Chondrocyte (in vitro differentiated cells): ENCODE data around the gene PPP2R5D. TPM values are rescaled to one million over a fixed set of nuclear protein-coding genes. Genes with fewer than 3 reads are reported as not detected.
A peak's percentile ranks its signal among the peaks of the same experiment; 100 is the strongest.

Source experiments
- DNase-seq: peaks from one replicate; pipeline ENCODE4 v3.0.0; 2021; ENCODE audit warnings: mixed read lengths, low spot score
- H3K27ac Mint-ChIP-seq: one replicate; pipeline ENCODE4 v1.8.0; 2021; ENCODE audit warnings: mild to moderate bottlenecking, moderate library complexity, mixed read lengths; ENCODE audit not compliant: unreplicated experiment
- H3K27me3 Mint-ChIP-seq: 2 replicates; pipeline ENCODE4 v1.8.0; 2021; ENCODE audit warnings: low read depth, mixed read lengths
- H3K36me3 Mint-ChIP-seq: 2 replicates; pipeline ENCODE4 v1.8.0; 2021; ENCODE audit warnings: low read depth, mixed read lengths
- H3K4me1 Mint-ChIP-seq: 2 replicates; pipeline ENCODE4 v1.8.0; 2021; ENCODE audit warnings: low read depth, mild to moderate bottlenecking, mixed read lengths
- H3K4me3 Mint-ChIP-seq: one replicate; pipeline ENCODE4 v1.8.0; 2021; ENCODE audit warnings: mild to moderate bottlenecking, moderate library complexity, mixed read lengths; ENCODE audit not compliant: unreplicated experiment
- H3K9me3 Mint-ChIP-seq: 2 replicates; pipeline ENCODE4 v1.8.0; 2021; ENCODE audit warnings: low read depth, mixed read lengths
- total RNA-seq: library from RNA; stranded (reverse); gene quantifications from 3 replicates; pipeline ENCODE4 v1.2.1, GENCODE V29; 2021
- TF ChIP-seq, protein P1 (sequence below): fragments of 200-600 bp; sonication (generic); IDR thresholded peaks from 2 replicates; pipeline ENCODE4 v1.5.0; 2021; ENCODE audit warnings: antibody characterized with exemption, mild to moderate bottlenecking, moderate library complexity

The PPP2R5D gene
- total RNA-seq, 1 donor from 2014 or later = 39.3 TPM

GRCh38 chr6:43021270-43022047 lies 37.1 kb downstream of the PPP2R5D start, which contains the start of gene RRP36:
TSS of gene RRP36 (plus strand) at chr6:43021623. CDS start at chr6:43021655, 32 bp downstream.
- Mint-ChIP-seq H3K9me3 (no peaks in the 10 kb centered on the region), H3K4me1 (peaks cover 33% of the 10 kb centered on the region), H3K27me3 (no peaks in the 10 kb centered on the region), H3K36me3 (peaks cover 21% of the 10 kb centered on the region), H3K27ac (peak within 1 kb of the TSS; percentile 92), H3K4me3 (peak within 1 kb of the TSS; percentile 91)
- TF ChIP-seq, protein P1, sequence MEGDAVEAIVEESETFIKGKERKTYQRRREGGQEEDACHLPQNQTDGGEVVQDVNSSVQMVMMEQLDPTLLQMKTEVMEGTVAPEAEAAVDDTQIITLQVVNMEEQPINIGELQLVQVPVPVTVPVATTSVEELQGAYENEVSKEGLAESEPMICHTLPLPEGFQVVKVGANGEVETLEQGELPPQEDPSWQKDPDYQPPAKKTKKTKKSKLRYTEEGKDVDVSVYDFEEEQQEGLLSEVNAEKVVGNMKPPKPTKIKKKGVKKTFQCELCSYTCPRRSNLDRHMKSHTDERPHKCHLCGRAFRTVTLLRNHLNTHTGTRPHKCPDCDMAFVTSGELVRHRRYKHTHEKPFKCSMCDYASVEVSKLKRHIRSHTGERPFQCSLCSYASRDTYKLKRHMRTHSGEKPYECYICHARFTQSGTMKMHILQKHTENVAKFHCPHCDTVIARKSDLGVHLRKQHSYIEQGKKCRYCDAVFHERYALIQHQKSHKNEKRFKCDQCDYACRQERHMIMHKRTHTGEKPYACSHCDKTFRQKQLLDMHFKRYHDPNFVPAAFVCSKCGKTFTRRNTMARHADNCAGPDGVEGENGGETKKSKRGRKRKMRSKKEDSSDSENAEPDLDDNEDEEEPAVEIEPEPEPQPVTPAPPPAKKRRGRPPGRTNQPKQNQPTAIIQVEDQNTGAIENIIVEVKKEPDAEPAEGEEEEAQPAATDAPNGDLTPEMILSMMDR = no peak
- no peak for DNase-seq

DNA sequence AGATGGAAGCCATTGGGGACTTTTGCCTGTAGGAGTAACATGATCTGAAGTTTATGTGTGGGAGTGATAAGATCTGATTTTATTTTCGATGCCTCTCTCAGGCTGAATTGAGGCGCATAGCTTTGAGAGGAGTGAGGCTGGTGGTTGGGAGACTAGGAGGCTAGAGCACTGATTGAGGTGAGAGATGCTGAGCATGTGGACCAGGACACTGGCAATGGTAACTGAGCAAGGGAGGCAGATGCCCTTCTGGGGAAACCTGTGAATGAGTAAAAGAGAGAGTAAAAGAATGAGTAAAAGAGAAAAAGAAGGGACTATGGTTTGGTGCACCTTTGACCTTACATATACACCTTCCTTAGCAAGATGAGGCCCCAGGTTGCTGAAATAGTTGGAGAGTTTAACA lies 40.1 kb downstream of the PPP2R5D start:
- DNase-seq = no peak
- TF ChIP-seq, protein P1 = no peak
- H3K9me3 Mint-ChIP-seq = no peaks in the 10 kb centered on the region
- no peak overlapping the region for H3K27ac Mint-ChIP-seq
- peak overlapping the region; percentile 1 for H3K4me3 Mint-ChIP-seq
- peaks cover 21% of the 10 kb centered on the region for H3K4me1 Mint-ChIP-seq
- H3K27me3 Mint-ChIP-seq = no peaks in the 10 kb centered on the region
- H3K36me3 Mint-ChIP-seq = peaks cover 20% of the 10 kb centered on the region

- Mint-ChIP-seq H3K4me1 (peaks cover 11% of the 10 kb centered on the region), H3K36me3 (peaks cover 26% of the 10 kb centered on the region), H3K9me3 (no peaks in the 10 kb centered on the region), H3K27me3 (no peaks in the 10 kb centered on the region), H3K27ac (no peak overlapping the region), H3K4me3 (no peak overlapping the region)
- no peak for DNase-seq
- TF ChIP-seq, protein P1 = no peak
These were observed 42.0 kb downstream of the PPP2R5D start for GRCh38 chr6:43026365-43026764.

GRCh38 chr6:43029120-43029519 lies 44.8 kb downstream of the PPP2R5D start:
- TF ChIP-seq, protein P1 = no peak
- H3K4me3 Mint-ChIP-seq = no peak overlapping the region
- H3K27me3 Mint-ChIP-seq = no peaks in the 10 kb centered on the region
- H3K36me3 Mint-ChIP-seq = peaks cover 31% of the 10 kb centered on the region
- no peak for DNase-seq
- H3K9me3 Mint-ChIP-seq = no peaks in the 10 kb centered on the region
- H3K27ac Mint-ChIP-seq = no peak overlapping the region
- H3K4me1 Mint-ChIP-seq = peaks cover 5% of the 10 kb centered on the region

DNA sequence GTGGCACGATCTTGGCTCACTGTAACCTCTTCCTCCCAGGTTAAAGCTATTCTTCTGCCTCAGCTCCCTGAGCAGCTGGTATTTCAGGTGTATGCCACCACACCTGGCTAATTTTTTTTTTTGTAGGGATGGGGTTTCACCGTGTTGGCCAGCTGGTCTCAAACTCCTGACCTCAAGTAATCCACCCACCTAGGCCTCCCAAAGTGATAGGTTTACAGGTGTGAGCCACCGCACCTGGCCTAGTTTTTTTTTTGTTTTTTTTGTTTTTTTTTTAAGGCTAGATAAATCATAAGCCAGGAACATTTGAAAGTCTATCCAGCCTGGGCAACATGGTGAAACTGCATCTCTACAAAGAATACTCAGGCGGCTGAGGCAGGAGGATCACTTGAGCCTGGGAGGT lies 48.0 kb downstream of the PPP2R5D start:
- no peaks in the 10 kb centered on the region for H3K27me3 Mint-ChIP-seq
- no peaks in the 10 kb centered on the region for H3K9me3 Mint-ChIP-seq
- peaks cover 29% of the 10 kb centered on the region for H3K36me3 Mint-ChIP-seq
- H3K4me3 Mint-ChIP-seq = no peak overlapping the region
- peaks cover 3% of the 10 kb centered on the region for H3K4me1 Mint-ChIP-seq
- peak overlapping the region; percentile 32 for H3K27ac Mint-ChIP-seq
- TF ChIP-seq, protein P1 = no peak
- no peak for DNase-seq
